HK-2 (cell line): ENCODE results near the gene S1PR2.
"Not testable (repeated sequence)": the region's sequence is repeated elsewhere in the genome, so short reads cannot be mapped to it uniquely, and the experiment has no call there.

Experiments used
- DNase-seq: peaks from one replicate; pipeline ENCODE4 v3.0.0-alpha.2; 2018; ENCODE audit not compliant: unreplicated experiment

The S1PR2 gene

DNA sequence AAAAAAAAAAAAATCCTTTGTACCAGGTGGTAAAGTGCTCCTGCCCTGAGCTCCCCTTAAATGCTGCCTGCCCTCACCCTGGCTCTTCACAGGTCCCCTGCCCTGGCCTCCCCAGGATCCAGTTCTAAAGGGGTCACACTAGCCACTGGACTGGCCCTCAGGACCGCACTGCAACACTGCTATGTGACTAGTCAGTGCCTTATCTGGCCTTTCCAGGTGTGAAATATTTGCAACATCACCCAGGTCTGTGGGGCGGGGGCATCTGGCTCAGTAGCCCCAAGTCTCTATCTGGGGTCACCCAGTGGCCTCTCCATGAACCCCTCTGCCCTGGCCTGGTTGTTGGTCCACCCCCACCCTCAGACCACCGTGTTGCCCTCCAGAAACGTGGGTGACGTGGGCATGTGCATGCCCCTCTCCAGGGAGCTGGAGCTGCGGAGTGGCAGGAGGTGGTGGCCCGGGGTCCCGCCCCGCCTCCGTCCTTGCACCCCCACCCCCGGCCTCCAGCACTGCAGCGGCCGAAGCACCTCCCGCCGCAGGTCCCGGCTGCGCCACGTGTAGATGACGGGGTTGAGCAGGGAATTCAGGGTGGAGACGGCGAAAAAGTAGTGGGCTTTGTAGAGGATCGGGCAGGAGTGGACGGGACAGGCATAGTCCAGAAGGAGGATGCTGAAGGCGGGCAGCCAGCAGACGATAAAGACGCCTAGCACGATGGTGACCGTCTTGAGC is 7.5 kb downstream of the S1PR2 start:
- no peak for DNase-seq

GRCh38 chr19:10222201-10222890 is 8.8 kb downstream of the S1PR2 start:
- no peak for DNase-seq

- DNase-seq = no peak
These were observed 10.4 kb downstream of the S1PR2 start for GRCh38 chr19:10220695-10221094.

GRCh38 chr19:10219678-10220077 is 11.5 kb downstream of the S1PR2 start:
- peak; percentile 79 for DNase-seq

GRCh38 chr19:10217085-10217484 is 14.0 kb downstream of the S1PR2 start:
- DNase-seq = no peak

- DNase-seq = no peak
These were observed 16.3 kb downstream of the S1PR2 start for GRCh38 chr19:10214784-10215183.

GRCh38 chr19:10211691-10212090 is 19.4 kb downstream of the S1PR2 start:
- DNase-seq = no peak

DNA sequence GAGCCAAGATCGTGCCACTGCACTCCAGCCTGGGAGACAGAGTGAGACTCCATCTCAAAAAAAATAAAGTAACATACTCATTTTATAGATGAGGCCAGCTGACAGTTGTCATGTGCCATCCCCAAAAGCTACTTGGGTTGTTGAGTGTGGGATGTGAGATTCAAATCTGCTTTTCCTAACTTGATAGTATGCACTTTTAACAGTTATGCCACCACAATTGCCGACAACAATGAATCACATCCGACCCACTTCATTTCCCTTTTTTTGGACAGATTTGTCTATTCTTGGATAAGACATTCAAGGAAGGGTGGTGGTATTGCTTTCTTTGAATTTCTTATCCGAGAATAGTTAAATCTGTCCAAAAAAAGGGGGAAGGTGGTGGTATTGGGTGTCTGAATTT is 20.1 kb downstream of the S1PR2 start:
- no peak for DNase-seq

- no peak for DNase-seq
These were observed 21.8 kb downstream of the S1PR2 start for GRCh38 chr19:10209315-10209714.

- no peak for DNase-seq
These were observed 24.1 kb downstream of the S1PR2 start for GRCh38 chr19:10207026-10207425.

DNA sequence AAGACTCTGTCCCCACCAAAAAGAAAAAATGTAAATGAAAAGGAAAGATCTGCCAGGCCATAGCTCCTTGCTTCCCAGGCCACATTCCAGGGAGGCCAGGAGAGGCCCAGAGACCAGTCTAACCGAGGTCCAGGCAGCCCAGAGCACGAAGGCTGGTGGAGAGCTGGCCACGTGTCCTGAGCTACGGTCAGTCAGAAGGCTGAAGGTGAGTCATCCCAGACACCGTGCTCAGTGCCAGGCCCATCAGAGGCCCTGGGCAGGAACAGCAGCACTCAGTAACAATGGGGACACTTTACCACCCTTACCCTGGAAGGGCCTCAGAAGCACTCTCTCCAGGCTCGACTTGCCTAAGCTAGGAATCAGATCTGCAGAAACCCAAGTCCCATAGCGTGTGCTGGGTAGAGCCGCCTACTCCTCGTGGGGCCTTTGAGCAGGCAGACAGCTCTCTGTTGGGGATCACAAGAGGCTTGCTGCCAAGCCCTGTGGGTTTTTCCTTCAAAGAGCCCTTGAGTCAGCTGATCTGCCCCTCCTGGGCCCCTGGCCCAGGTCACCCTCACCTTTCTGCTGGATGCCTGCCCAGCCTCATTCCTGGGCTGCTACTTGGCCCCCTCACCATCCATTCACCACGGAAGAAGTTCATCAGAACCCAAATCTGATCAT is 24.8 kb downstream of the S1PR2 start:
- DNase-seq = peak; percentile 84

GRCh38 chr19:10205636-10206035 is 25.5 kb downstream of the S1PR2 start:
- no peak for DNase-seq

- DNase-seq = no peak
These were observed 27.4 kb downstream of the S1PR2 start for GRCh38 chr19:10203686-10204085.

DNA sequence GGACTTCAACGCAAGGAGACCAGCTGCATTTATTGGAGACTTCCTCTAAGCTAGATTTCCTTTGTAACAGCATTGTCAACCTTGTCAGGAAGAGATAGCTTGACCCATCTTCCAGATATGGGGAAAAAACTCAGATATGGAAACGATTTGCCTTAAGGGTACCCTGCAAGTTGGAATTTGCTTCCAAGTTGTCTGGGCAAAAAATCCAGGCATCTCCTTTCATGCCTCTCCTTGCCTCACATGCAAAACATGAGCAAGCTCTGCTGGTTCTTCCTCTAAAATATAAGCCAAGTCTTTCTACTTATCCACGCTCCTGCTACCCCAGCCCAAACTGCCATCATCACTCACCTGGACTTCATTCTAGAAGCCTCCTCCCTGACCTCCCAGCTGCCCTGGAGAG is 30.0 kb downstream of the S1PR2 start:
- DNase-seq = no peak

DNA sequence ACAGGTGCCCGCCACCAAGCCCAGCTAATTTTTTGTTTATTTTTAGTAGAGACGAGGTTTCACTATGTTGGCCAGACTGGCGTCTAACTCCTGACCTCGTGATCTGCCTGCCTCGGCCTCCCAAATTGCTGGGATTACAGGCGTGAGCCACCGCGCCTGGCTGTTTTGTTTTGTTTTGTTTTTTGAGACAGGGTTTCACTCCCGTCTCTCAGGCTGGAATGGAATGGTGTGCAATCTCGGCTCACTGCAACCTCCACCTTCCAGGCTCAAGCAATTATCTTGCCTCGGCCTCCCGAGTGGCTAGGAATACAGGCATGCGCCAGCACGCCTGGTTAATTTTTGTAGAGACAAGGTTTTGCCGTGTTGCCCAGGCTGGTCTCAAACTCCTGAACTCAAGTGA is 31.0 kb downstream of the S1PR2 start:
- not testable (repeated sequence) for DNase-seq

- DNase-seq = not testable (repeated sequence)
These were observed 32.1 kb downstream of the S1PR2 start for GRCh38 chr19:10198889-10199644.

DNA sequence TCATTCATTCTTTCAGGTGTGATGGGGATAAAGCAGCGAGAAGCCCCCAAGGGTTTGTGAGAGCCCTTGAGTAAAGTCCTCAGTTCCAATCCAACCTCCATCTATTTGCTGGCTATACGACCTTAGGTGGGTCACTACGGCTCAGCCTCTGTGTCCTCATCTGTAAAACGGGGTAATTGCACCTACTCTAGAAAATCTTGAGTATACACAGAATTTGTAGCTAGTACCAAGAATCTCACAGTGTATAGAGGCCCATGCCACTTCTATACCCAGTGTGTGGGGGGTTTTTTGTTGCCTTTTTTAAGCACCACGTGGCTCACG is 36.0 kb downstream of the S1PR2 start:
- DNase-seq = no peak

- peak; percentile 98 for DNase-seq
These were observed 36.5 kb downstream of the S1PR2 start, which contains the start of gene DNMT1 for GRCh38 chr19:10194500-10195198. TSS of gene DNMT1 (minus strand) at chr19:10194953. CDS start at chr19:10194899, 54 bp downstream.

DNA sequence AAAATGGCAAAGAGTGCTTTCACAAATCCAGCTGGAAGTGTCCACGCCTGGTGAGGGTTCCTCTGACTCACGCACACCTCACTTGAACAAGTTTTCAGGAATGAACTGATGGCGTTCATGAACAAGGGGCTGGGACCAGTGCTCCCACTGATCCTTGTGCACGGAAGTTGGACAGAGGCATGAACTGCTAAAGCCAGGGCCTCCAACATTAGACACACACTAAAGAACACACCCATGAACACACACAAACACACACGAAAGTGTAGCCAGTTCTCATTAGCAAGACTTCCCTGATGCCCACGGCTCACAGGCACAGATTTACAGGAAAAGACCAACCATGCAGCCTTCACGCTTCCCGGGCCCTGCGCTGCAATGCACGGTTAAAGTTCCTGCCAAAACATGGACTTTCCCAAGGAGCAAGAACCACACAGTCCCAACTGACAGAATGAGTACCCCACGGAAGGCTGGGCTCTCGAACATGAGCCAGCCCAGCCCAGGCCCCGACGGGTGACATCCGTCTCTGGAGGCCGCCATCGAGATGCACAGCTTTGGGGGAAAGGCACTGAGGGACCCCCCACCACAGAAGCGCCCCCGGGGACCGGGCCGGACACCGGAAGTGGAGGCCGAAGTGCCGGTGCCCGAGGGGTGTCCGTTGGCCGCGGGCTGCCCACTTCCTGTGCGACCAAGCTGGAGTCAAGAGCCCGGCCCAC is 37.2 kb downstream of the S1PR2 start:
- DNase-seq = peak; percentile 40

DNA sequence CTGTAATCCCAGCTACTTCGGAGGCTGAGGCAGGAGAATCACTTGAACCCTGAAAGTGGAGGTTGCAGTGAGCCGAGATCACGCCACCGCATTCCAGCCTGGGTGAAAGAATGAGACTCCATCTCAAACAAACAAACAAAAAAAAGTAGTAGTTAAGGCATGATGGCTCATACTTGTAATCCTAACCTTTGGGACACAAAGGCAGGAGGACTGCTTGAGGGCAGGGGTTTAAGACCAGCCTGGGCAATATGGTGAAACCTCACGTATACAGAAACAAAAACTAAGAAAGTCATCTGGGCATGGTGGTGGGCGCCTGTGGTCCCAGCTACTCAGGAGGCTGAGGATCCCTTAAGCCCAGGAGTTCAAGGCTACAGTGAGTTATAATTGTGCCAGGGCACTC is 38.2 kb downstream of the S1PR2 start:
- DNase-seq = no peak

DNA sequence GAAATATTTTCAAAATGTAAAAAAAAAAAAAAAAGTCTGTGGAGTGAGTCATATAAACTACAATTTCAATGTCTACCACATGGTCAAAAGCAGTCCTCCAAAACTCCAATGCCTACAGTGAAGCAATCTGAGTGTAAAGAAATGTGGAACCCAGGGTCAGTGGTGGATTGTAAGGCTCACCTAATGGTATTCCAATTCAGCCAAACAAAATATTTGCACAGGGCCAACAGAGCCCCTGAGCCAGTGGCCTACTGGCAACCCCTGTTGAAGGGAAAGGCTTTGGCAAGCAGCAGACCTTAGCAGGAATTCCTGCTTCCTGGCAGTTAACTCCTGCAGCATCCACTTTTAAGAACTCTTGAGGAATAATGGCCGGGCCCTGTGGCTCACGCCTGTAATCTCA is 39.8 kb downstream of the S1PR2 start:
- DNase-seq = no peak
